Retinal pigment epithelial cell (primary cell): ENCODE data around the gene PSPN.
"Not testable (repeated sequence)": the region's sequence is repeated elsewhere in the genome, so short reads cannot be mapped to it uniquely, and the experiment has no call there.

ENCODE experiments used
- DNase-seq: peaks from one replicate; pipeline ENCODE4 v3.0.0-alpha.2; 2010; ENCODE audit warnings: low read depth
- H3K4me3 ChIP-seq: 2 replicates; pipeline ENCODE4 v1.5.1; 2011; ENCODE audit warnings: mild to moderate bottlenecking, low read length, control low read depth, moderate library complexity
- TF ChIP-seq, protein P1 (sequence below): conservative IDR thresholded peaks from 2 replicates; pipeline ENCODE4 v1.5.1; 2011; ENCODE audit warnings: low read depth, low read length, control low read depth, inconsistent platforms

The PSPN gene

GRCh38 chr19:6354098-6354674 is 21.5 kb downstream of the PSPN start:
- no peak overlapping the region for H3K4me3 ChIP-seq
- TF ChIP-seq, protein P1, sequence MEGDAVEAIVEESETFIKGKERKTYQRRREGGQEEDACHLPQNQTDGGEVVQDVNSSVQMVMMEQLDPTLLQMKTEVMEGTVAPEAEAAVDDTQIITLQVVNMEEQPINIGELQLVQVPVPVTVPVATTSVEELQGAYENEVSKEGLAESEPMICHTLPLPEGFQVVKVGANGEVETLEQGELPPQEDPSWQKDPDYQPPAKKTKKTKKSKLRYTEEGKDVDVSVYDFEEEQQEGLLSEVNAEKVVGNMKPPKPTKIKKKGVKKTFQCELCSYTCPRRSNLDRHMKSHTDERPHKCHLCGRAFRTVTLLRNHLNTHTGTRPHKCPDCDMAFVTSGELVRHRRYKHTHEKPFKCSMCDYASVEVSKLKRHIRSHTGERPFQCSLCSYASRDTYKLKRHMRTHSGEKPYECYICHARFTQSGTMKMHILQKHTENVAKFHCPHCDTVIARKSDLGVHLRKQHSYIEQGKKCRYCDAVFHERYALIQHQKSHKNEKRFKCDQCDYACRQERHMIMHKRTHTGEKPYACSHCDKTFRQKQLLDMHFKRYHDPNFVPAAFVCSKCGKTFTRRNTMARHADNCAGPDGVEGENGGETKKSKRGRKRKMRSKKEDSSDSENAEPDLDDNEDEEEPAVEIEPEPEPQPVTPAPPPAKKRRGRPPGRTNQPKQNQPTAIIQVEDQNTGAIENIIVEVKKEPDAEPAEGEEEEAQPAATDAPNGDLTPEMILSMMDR, result peak; percentile 62
- DNase-seq, result no peak

- H3K4me3 ChIP-seq, result no peak overlapping the region
- TF ChIP-seq, protein P1, result no peak
- no peak for DNase-seq
Observed at GRCh38 chr19:6352381-6353165, 23.2 kb downstream of the PSPN start.

DNA sequence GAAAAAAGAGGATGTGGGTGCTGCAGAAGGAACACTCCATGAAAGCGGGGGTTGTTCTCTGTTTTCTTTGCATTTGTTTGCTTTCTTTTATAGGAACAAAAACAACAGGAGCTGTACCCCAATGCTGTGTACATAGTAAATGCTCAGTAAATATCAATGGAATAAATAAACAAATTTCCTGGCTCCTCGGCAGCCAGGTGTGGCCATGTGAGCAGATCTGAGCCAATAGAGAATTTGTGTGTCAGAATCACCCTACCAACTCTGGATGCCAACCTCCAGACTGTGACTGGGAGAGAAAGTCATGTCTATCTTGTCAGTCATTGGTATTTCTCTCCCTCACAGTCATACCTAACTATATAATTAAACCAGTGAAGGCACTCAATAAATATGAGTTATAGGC is 25.0 kb downstream of the PSPN start:
- no peak for DNase-seq
- TF ChIP-seq, protein P1, result no peak
- no peak overlapping the region for H3K4me3 ChIP-seq

DNA sequence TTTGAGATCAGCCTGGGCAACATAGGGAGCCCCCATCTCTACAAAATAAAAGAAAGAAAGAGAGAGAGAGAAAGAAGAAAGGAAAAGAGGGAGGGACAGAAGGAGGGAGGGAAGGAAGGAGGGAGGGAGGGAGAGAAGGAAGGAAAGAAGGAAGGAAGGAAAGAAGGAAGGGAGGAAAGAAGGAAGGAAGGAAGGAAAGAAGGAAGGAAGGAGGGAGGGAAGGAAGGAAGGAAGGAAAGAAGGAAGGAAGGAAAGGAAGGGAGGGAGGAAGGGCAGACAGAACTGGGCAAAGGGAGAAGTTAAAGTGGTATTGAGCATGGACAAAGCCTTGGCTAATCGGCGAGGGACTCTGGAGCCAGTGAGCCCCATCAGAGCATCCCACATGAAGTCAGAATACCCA is 26.5 kb downstream of the PSPN start:
- DNase-seq, H3K4me3 ChIP-seq: not testable (repeated sequence)

GRCh38 chr19:6343462-6343861 is 32.3 kb downstream of the PSPN start:
- DNase-seq, result no peak
- TF ChIP-seq, protein P1, result no peak
- H3K4me3 ChIP-seq, result no peak overlapping the region

DNA sequence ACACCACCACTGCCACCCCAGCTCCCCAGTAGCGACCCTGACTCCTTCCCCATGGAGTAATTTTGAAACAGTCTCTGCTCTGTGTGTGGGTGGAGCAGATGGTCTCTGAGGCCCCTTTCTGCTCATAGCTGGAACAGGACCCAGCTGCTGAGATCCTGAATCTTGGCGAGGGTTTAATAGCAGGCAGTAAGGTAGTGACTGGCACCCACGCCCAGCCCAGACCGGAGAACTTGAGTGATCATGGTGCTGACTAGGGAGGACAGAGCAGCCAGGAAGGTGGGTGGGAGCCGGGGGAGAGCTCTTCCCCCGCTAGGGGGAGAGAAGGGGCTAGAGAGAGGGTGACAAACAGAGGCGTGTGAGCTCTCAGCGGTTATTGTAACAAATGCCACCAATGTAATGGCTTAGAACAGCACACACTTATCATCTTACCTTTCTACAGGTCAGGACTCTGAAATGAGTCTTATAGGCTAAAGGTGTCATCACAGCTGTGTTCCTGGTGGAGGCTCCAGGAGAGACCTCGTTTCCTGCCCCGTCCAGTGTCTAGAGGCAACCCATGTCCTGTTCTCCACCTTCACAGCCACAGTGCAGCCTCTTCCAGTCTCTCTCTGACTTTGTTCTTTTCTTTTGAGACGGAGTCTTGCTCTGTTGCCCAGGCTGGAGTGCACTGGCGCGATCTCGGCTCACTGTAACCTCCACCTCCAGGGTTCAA is 35.1 kb downstream of the PSPN start:
- DNase-seq, result no peak
- TF ChIP-seq, protein P1, result peak; percentile 20
- no peak overlapping the region for H3K4me3 ChIP-seq

DNA sequence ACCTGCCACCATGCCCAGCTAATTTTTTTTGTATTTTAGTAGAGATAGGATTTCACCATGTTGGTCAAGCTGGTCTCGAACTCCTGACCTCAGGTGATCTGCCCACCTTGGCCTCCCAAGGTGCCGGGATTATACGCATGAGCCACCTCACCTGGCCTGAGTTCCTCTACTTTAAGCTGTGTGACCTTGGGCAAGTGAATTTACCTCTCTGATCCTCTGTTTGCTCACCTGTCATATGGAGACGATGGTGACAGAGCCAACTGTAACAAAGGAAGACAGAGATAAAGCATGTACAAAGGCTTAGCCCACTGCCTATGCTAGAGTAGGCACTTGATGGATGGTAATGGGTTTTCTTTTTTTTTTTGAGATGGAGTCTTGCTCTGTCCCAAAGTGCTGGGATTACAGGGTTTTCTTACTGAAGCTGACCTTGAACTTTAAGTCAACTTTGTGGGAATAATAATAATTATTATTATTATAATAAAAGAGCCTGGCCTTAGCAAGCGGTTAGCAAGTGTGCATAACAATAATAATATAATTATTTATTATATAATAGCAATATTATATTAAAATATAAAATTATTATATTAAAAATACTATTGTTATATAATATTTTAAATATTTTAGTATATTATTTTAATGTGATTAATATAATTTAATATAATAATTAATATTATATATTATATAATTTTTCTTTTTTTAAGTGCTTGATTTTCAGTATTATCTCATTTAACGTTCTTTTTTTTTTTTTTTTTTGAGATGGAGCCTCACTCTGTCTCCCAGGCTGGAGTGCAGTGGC is 41.0 kb downstream of the PSPN start:
- no peak for DNase-seq
- H3K4me3 ChIP-seq, result no peak overlapping the region
- TF ChIP-seq, protein P1, result no peak
